Body of pancreas (tissue), 4 donors: ENCODE measurements around the gene SYNE2. TPM values are rescaled to one million over a fixed set of nuclear protein-coding genes. Genes with fewer than 3 reads are reported as not detected.
"Not testable (repeated sequence)": the region's sequence is repeated elsewhere in the genome, so short reads cannot be mapped to it uniquely, and the experiment has no call there.

Experiments used
- ATAC-seq: fragments of 150-250 bp; one replicate; pipeline ENCODE4 v1.9.1; 2016
- DNase-seq, 4 donors: peaks; one replicate each; pipeline ENCODE4 v3.0.0-alpha.2; 2019
- H3K27ac ChIP-seq, 4 donors: fragments of 200-600 bp; sonication (generic); 1 replicate in 3 of 4; 2 replicates in 1 of 4; pipeline versions ENCODE4 v1.5.1 to v1.6.1; 2016 to 2019; ENCODE audit warnings: mild to moderate bottlenecking in 1 of 4, mixed read lengths in 1 of 4, moderate library complexity in 1 of 4
- H3K27me3 ChIP-seq, 2 donors: fragments of 200-600 bp; sonication (generic); one replicate each; pipeline ENCODE4 v1.6.0; 2016; ENCODE audit warnings: mild to moderate bottlenecking in 1 of 2
- H3K36me3 ChIP-seq, 2 donors: fragments of 200-600 bp; sonication (generic); replicated peaks in 1 of 2; 2 replicates each; pipeline ENCODE4 v1.5.1; 2016; ENCODE audit warnings: low read depth in 2 of 2; ENCODE audit not compliant: insufficient read depth in 1 of 2
- H3K4me1 ChIP-seq: fragments of 200-600 bp; sonication (generic); one replicate; pipeline ENCODE4 v1.6.0; 2016
- H3K4me3 ChIP-seq, 2 donors: fragments of 200-600 bp; sonication (generic); 1 replicate in 1 of 2; 2 replicates in 1 of 2; pipeline ENCODE4 v1.5.1; 2016 to 2019
- H3K9me3 ChIP-seq, 3 donors: fragments of 200-600 bp; sonication (generic); 1 replicate in 2 of 3; 2 replicates in 1 of 3; pipeline ENCODE4 v1.5.1; 2016
- CTCF ChIP-seq, 7 experiments: fragments of 450-650 bp in 4 of 7; fragments of 200-600 bp in 3 of 7; sonication (generic) in 3 of 7; IDR thresholded peaks; one replicate each; pipeline ENCODE4 v1.5.1; 2016 to 2019; ENCODE audit warnings: antibody characterized with exemption in 7 of 7
- POLR2A ChIP-seq, 3 donors: fragments of 450-650 bp; IDR thresholded peaks; one replicate each; pipeline ENCODE4 v1.6.1; 2016; ENCODE audit warnings: antibody characterized with exemption in 3 of 3, mild to moderate bottlenecking in 2 of 3
- WGBS, 2 donors: methylation state at CpG; one replicate each; pipeline ENCODE4 v1.1.5; 2017; 5-methylcytosine and 5-hydroxymethylcytosine counted together
- intact Hi-C: fragments of 100-400 bp; cut with DNase I; formaldehyde crosslinking; loops from one replicate; pipeline ENCODE4 v1.15.1; 2023
- total RNA-seq, 2 donors: library from RNA; depleted of rRNA; stranded (reverse); fragments of >200 nt; gene quantifications; one replicate each; pipeline ENCODE4 v1.1.0, GENCODE V29; 2016

Gene SYNE2
- total RNA-seq, 2 donors from 2014 or later = 163 to 240 TPM

GRCh38 chr14:64114166-64114565, 261.4 kb downstream of the SYNE2 start:
- Histone ChIP-seq H3K27me3 (no peaks in the 10 kb centered on the region), H3K27ac (peak overlapping the region; percentile 25 to 93 (median 88)), H3K9me3 (no peaks in the 10 kb centered on the region), H3K4me3 (no peak overlapping the region), H3K36me3 (peaks cover 0 to 3% of the 10 kb centered on the region in 2 donors), H3K4me1 (peaks cover 78% of the 10 kb centered on the region)
- 35 to 48% methylated on average over 7 to 9 of the region's 9 CpGs for WGBS, 2 donors
- TF ChIP-seq CTCF (IDR thresholded peaks at IDR 0.05) (no peak), POLR2A (IDR thresholded peaks at IDR 0.05) (no peak)
- intact Hi-C loops = no loop called here
- DNase-seq (peak in 3 of 4 donors; percentile 13 to 30 (median 20)), ATAC-seq (no peak)

- Histone ChIP-seq H3K27ac (peak overlapping the region in 1 of 4 donors; percentile 32), H3K36me3 (peaks cover 0 to 5% of the 10 kb centered on the region in 2 donors), H3K4me3 (no peak overlapping the region), H3K27me3 (no peaks in the 10 kb centered on the region), H3K9me3 (no peaks in the 10 kb centered on the region), H3K4me1 (peaks cover 72% of the 10 kb centered on the region)
- DNase-seq (no peak), ATAC-seq (no peak)
- 61 to 89% methylated on average over 2 to 7 of the region's 7 CpGs for WGBS, 2 donors
- intact Hi-C loops = no loop called here
- TF ChIP-seq POLR2A (IDR thresholded peaks at IDR 0.05) (no peak), CTCF (IDR thresholded peaks at IDR 0.05) (no peak)
Observed at GRCh38 chr14:64114796-64115195, 262.0 kb downstream of the SYNE2 start.

GRCh38 chr14:64115401-64115800, 262.6 kb downstream of the SYNE2 start:
- Histone ChIP-seq H3K4me1 (peaks cover 67% of the 10 kb centered on the region), H3K9me3 (no peaks in the 10 kb centered on the region), H3K27ac (peak overlapping the region in 1 of 4 donors; percentile 32), H3K27me3 (no peaks in the 10 kb centered on the region), H3K36me3 (peaks cover 0 to 5% of the 10 kb centered on the region in 2 donors), H3K4me3 (no peak overlapping the region)
- intact Hi-C loops = no loop called here
- no peak for TF ChIP-seq CTCF (IDR thresholded peaks at IDR 0.05)
- ATAC-seq (no peak), DNase-seq (no peak)
- WGBS, 2 donors = 91 to 97% methylated on average over 6 of the region's 6 CpGs

GRCh38 chr14:64117671-64118402, 265.0 kb downstream of the SYNE2 start:
- TF ChIP-seq POLR2A (IDR thresholded peaks at IDR 0.05) (no peak), CTCF (IDR thresholded peaks at IDR 0.05) (peak in 4 of 7 experiments; percentile 18 to 27 (median 26))
- WGBS, 2 donors = 39 to 49% methylated on average over 11 of the region's 11 CpGs
- H3K9me3 ChIP-seq = no peaks in the 10 kb centered on the region
- H3K27ac ChIP-seq = peak overlapping the region in 3 of 4 donors; percentile 55 to 74 (median 69)
- DNase-seq (peak; percentile 74 to 84 (median 80)), ATAC-seq (peak; percentile 90)
- intact Hi-C loops = no loop called here
- H3K4me1 ChIP-seq = peaks cover 48% of the 10 kb centered on the region
- no peak overlapping the region for H3K4me3 ChIP-seq
- H3K27me3 ChIP-seq = no peaks in the 10 kb centered on the region
- peaks cover 0 to 10% of the 10 kb centered on the region in 2 donors for H3K36me3 ChIP-seq

- Histone ChIP-seq H3K4me1 (peaks cover 49% of the 10 kb centered on the region), H3K27ac (peak overlapping the region in 3 of 4 donors; percentile 9 to 74 (median 69)), H3K36me3 (peaks cover 0 to 10% of the 10 kb centered on the region in 2 donors)
- TF ChIP-seq CTCF (IDR thresholded peaks at IDR 0.05) = peak in 1 of 7 experiments; percentile 0
- ATAC-seq, H3K27me3 ChIP-seq, DNase-seq, H3K9me3 ChIP-seq, intact Hi-C loops, H3K4me3 ChIP-seq: not testable (repeated sequence)
- WGBS, 2 donors = 76% methylated on average over 7 of the region's 7 CpGs
Observed at GRCh38 chr14:64118403-64118742, 265.6 kb downstream of the SYNE2 start.
